H9 (cell line): ENCODE measurements around the gene ST6GALNAC2. TPM values are rescaled to one million over a fixed set of nuclear protein-coding genes. Genes with fewer than 3 reads are reported as not detected.

Experiments used
- DNase-seq: peaks from one replicate; pipeline ENCODE4 v3.0.0-alpha.2; 2017
- H2AFZ ChIP-seq: one replicate; pipeline ENCODE4 v1.6.1; 2013; ENCODE audit warnings: mild to moderate bottlenecking, low read length, control low read depth, moderate library complexity
- H2AK5ac ChIP-seq: 2 replicates; pipeline ENCODE4 v1.6.1; 2013; ENCODE audit warnings: low read length, control low read depth, mixed read lengths; ENCODE audit not compliant: insufficient read length
- H2BK120ac ChIP-seq: one replicate; pipeline ENCODE4 v1.6.1; 2013; ENCODE audit warnings: low read depth, mild to moderate bottlenecking, low read length, control low read depth, inconsistent platforms; ENCODE audit not compliant: poor library complexity, severe bottlenecking
- H2BK12ac ChIP-seq: 2 replicates; pipeline ENCODE4 v1.6.1; 2013; ENCODE audit warnings: low read length, control low read depth, mixed read lengths, low read depth; ENCODE audit not compliant: insufficient read length
- H2BK15ac ChIP-seq: 2 replicates; pipeline ENCODE4 v1.6.1; 2013; ENCODE audit warnings: low read depth, low read length, control low read depth
- H2BK20ac ChIP-seq: one replicate; pipeline ENCODE4 v1.6.1; 2013; ENCODE audit warnings: low read depth, mild to moderate bottlenecking, low read length, control low read depth, inconsistent platforms; ENCODE audit not compliant: poor library complexity, severe bottlenecking
- H2BK5ac ChIP-seq: 2 replicates; pipeline ENCODE4 v1.6.1; 2013; ENCODE audit warnings: low read length, control low read depth, mixed read lengths; ENCODE audit not compliant: insufficient read length
- H3K14ac ChIP-seq: 2 replicates; pipeline ENCODE4 v1.6.1; 2013; ENCODE audit warnings: low read length, control low read depth; ENCODE audit not compliant: insufficient read depth
- H3K18ac ChIP-seq: 2 replicates; pipeline ENCODE4 v1.6.1; 2013; ENCODE audit warnings: low read depth, mild to moderate bottlenecking, mixed read lengths, low read length, control low read depth; ENCODE audit not compliant: insufficient read length
- H3K23ac ChIP-seq: 2 replicates; pipeline ENCODE4 v1.6.1; 2013; ENCODE audit warnings: low read length, control low read depth, mixed read lengths, low read depth; ENCODE audit not compliant: insufficient read length
- H3K23me2 ChIP-seq: 2 replicates; pipeline ENCODE4 v1.6.1; 2013; ENCODE audit warnings: low read depth, mild to moderate bottlenecking, mixed read lengths, low read length, control low read depth; ENCODE audit not compliant: insufficient read length, poor library complexity, severe bottlenecking
- H3K27ac ChIP-seq: 2 replicates; pipeline ENCODE4 v1.5.1; 2013; ENCODE audit warnings: low read length, control low read depth, mixed read lengths, low read depth; ENCODE audit not compliant: insufficient read length
- H3K27me3 ChIP-seq: 2 replicates; pipeline ENCODE4 v1.6.1; 2013; ENCODE audit warnings: low read length, control low read depth, inconsistent platforms; ENCODE audit not compliant: insufficient read depth
- H3K4ac ChIP-seq: 2 replicates; pipeline ENCODE4 v1.6.1; 2013; ENCODE audit warnings: low read depth, mild to moderate bottlenecking, control low read depth, inconsistent platforms, low read length, moderate library complexity
- H3K4me1 ChIP-seq: 2 replicates; pipeline ENCODE4 v1.6.1; 2013; ENCODE audit warnings: low read length, control low read depth, inconsistent platforms; ENCODE audit not compliant: insufficient read depth
- H3K4me2 ChIP-seq: 2 replicates; pipeline ENCODE4 v1.6.1; 2013; ENCODE audit warnings: low read length, control low read depth, mixed read lengths; ENCODE audit not compliant: insufficient read length, insufficient read depth
- H3K56ac ChIP-seq: 2 replicates; pipeline ENCODE4 v1.6.1; 2013; ENCODE audit warnings: low read depth, mild to moderate bottlenecking, mixed read lengths, low read length, control low read depth; ENCODE audit not compliant: insufficient read length
- H3K79me1 ChIP-seq: 2 replicates; pipeline ENCODE4 v1.6.1; 2013; ENCODE audit warnings: low read depth, mild to moderate bottlenecking, moderate library complexity, low read length, control low read depth, inconsistent platforms; ENCODE audit not compliant: insufficient read depth, poor library complexity, severe bottlenecking
- H3K79me2 ChIP-seq: 2 replicates; pipeline ENCODE4 v1.6.1; 2013; ENCODE audit warnings: low read length, control low read depth, inconsistent platforms; ENCODE audit not compliant: insufficient read depth
- H3K9ac ChIP-seq: 2 replicates; pipeline ENCODE4 v1.6.1; 2013; ENCODE audit warnings: low read length, control low read depth, mixed read lengths; ENCODE audit not compliant: insufficient read length; ENCODE audit errors: extremely low read depth
- H3K9me3 ChIP-seq: one replicate; pipeline ENCODE4 v1.6.1; 2013; ENCODE audit warnings: low read depth, low read length, inconsistent platforms; ENCODE audit not compliant: control insufficient read depth
- H3T11ph ChIP-seq: one replicate; pipeline ENCODE4 v1.6.1; 2013; ENCODE audit warnings: mild to moderate bottlenecking, low read length, control low read depth, inconsistent platforms
- H4K20me1 ChIP-seq: one replicate; pipeline ENCODE4 v1.6.1; 2013; ENCODE audit not compliant: control insufficient read depth, insufficient read length, insufficient read depth
- H4K5ac ChIP-seq: 2 replicates; pipeline ENCODE4 v1.6.1; 2013; ENCODE audit warnings: low read depth, mild to moderate bottlenecking, mixed read lengths, low read length, control low read depth; ENCODE audit not compliant: insufficient read length
- H4K8ac ChIP-seq: replicated peaks from 2 replicates; pipeline ENCODE4 v1.6.1; 2013; ENCODE audit warnings: low read length, control low read depth, mixed read lengths, low read depth; ENCODE audit not compliant: insufficient read length
- H4K91ac ChIP-seq: 2 replicates; pipeline ENCODE4 v1.6.1; 2013; ENCODE audit warnings: low read depth, mild to moderate bottlenecking, moderate library complexity, mixed read lengths, low read length, control low read depth; ENCODE audit not compliant: insufficient read length
- H3K27ac Mint-ChIP-seq, 3 experiments: 2 replicates in 2 of 3; 3 replicates in 1 of 3; pipeline ENCODE4 v1.8.0; 2020 to 2021; ENCODE audit warnings: mixed read lengths in 3 of 3, mild to moderate bottlenecking in 1 of 3, moderate library complexity in 1 of 3
- H3K27me3 Mint-ChIP-seq: 2 replicates; pipeline ENCODE4 v1.8.0; 2021; ENCODE audit warnings: low read depth, mild to moderate bottlenecking, moderate library complexity, mixed read lengths
- H3K36me3 Mint-ChIP-seq, 3 experiments: 2 replicates in 2 of 3; 3 replicates in 1 of 3; pipeline ENCODE4 v1.8.0; 2020 to 2021; ENCODE audit warnings: low read depth in 3 of 3, mixed read lengths in 3 of 3; ENCODE audit not compliant: insufficient read depth in 1 of 3
- H3K4me1 Mint-ChIP-seq, 2 experiments: 2 replicates each; pipeline ENCODE4 v1.8.0; 2020; ENCODE audit warnings: mixed read lengths in 2 of 2
- H3K4me3 Mint-ChIP-seq, 2 experiments: 2 replicates in 1 of 2; 3 replicates in 1 of 2; pipeline ENCODE4 v1.8.0; 2020 to 2021; ENCODE audit warnings: mild to moderate bottlenecking in 2 of 2, mixed read lengths in 2 of 2, moderate library complexity in 1 of 2
- H3K9me3 Mint-ChIP-seq, 2 experiments: 2 replicates in 1 of 2; 3 replicates in 1 of 2; pipeline ENCODE4 v1.8.0; 2020; ENCODE audit warnings: mild to moderate bottlenecking in 2 of 2, mixed read lengths in 2 of 2, moderate library complexity in 1 of 2
- CTCF ChIP-seq: fragments of 200-600 bp; sonication (generic); conservative IDR thresholded peaks from 3 replicates; pipeline ENCODE4 v1.8.0; 2021; ENCODE audit warnings: antibody characterized with exemption, mild to moderate bottlenecking
- WGBS: extraction: QIAGEN DNeasy Blood & Tissue Kit; methylation state at CpG from one replicate; pipeline ENCODE4 v1.1.7; 2013; ENCODE audit warnings: missing lambda C conversion rate, low lambda C conversion rate, mixed read lengths; ENCODE audit not compliant: insufficient read length; ENCODE audit errors: extremely low coverage; 5-methylcytosine and 5-hydroxymethylcytosine counted together
- total RNA-seq: library from RNA; stranded (reverse); gene quantifications from 2 replicates; pipeline ENCODE4 v1.2.1, GENCODE V29; 2021

Gene ST6GALNAC2
- total RNA-seq, 1 experiment from 2014 or later = 0.46 TPM

DNA sequence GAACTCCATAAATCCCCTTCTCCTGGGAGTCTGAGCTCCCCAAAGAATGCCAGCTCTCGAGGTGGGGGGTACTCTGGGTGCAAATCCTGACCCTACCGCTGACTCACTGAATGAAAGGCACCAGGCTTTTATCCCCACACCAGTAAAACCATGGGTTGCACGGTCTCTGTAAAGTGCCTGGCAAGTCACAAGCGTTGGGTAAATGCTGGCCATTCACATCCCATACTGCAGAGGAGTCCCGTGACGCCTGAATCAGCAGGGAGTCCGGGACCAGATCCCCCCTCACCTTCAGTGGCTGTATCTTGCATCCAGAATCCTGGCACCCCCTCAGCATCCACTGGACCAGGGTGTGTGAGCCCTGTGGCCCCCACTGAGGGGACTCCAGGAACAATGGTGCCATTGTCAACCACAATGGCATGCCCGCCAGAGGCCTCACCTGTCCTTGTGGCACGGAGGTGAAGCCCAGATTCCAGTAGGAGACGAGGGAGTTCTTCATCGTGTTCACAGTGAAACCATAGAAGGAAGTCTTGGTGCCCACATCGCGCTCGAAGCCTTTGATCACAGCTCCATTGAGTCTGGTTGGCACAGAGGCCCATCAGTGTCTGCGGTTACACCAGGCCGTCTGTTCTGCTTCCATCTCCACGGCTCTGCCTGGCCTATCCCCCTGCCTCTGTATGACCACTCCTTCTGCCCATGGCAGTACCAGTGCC, 13.3 kb downstream of the ST6GALNAC2 start:
- no peaks in the 10 kb centered on the region for H3K9me3 Mint-ChIP-seq
- no peak overlapping the region; a peak in 1 of 7 replicates for H3K27ac Mint-ChIP-seq
- H2BK12ac ChIP-seq = no peak overlapping the region
- H2AFZ ChIP-seq = no peak overlapping the region
- H3K4me2 ChIP-seq = no peak overlapping the region
- H3K23ac ChIP-seq = no peak overlapping the region
- H2BK20ac ChIP-seq = no peak overlapping the region
- H3K27me3 ChIP-seq = no peaks in the 10 kb centered on the region
- no peak overlapping the region for H3K27ac ChIP-seq
- H3K4me1 ChIP-seq = no peaks in the 10 kb centered on the region; the same call in 1 of the 2 replicates
- H3K56ac ChIP-seq = no peak overlapping the region
- H3K79me2 ChIP-seq = no peaks in the 10 kb centered on the region
- H3K9me3 ChIP-seq = no peaks in the 10 kb centered on the region
- H3K79me1 ChIP-seq = no peaks in the 10 kb centered on the region
- no peaks in the 10 kb centered on the region; the same call in 1 of the 2 replicates for H3K27me3 Mint-ChIP-seq
- no peak overlapping the region for H4K8ac ChIP-seq
- no peak overlapping the region for H3K4ac ChIP-seq
- no peak overlapping the region for H3T11ph ChIP-seq
- no peak for TF ChIP-seq CTCF
- H2BK15ac ChIP-seq = no peak overlapping the region
- H4K20me1 ChIP-seq = no peaks in the 10 kb centered on the region
- H3K4me3 Mint-ChIP-seq = no peak overlapping the region
- H2AK5ac ChIP-seq = no peak overlapping the region
- no peak overlapping the region for H3K14ac ChIP-seq
- H3K9ac ChIP-seq = no peak overlapping the region
- peaks cover 22 to 25% of the 10 kb centered on the region in 2 experiments for H3K4me1 Mint-ChIP-seq
- no peak overlapping the region for H4K91ac ChIP-seq
- no peak overlapping the region for H3K18ac ChIP-seq
- no peak for DNase-seq
- no peak overlapping the region for H2BK120ac ChIP-seq
- peaks cover 0 to 5% (median 0%) of the 10 kb centered on the region in 3 experiments; a peak in 3 of 7 replicates for H3K36me3 Mint-ChIP-seq
- H4K5ac ChIP-seq = no peak overlapping the region
- H3K23me2 ChIP-seq = no peaks in the 10 kb centered on the region
- no peak overlapping the region for H2BK5ac ChIP-seq
- WGBS = no CpG with 5 or more reads among the region's 17 CpGs
